ENCODE results near the gene RNF123.
"Not testable (repeated sequence)": the region's sequence is repeated elsewhere in the genome, so short reads cannot be mapped to it uniquely, and the experiment has no call there.

The RNF123 gene

DNA sequence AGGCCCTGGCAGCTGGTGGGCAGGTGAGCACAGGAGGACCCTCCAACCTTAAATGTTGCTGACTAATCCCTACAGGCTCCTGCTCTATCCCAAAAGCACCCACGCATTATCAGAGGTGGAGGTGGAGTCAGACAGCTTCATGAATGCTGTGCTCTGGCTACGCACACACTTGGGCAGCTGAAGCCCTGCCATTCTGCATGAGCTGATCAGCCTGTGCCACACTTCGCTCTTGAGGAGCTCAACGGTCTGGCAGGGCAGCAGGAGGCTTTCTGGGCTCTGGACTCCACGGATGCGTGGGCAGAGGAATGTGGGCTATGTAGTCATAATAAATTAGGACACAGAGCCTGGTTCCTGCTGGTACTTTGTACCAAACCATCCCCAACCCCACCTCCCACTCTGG, 6.2 kb upstream of the RNF123 start:
- DNase-seq: no peak

GRCh38 chr3:49684453-49684852, 4.9 kb upstream of the RNF123 start:
- not testable (repeated sequence) for DNase-seq

- DNase-seq: not testable (repeated sequence)
Observed at GRCh38 chr3:49685103-49685502, 4.3 kb upstream of the RNF123 start.

- not testable (repeated sequence) for DNase-seq
Observed at GRCh38 chr3:49685846-49686245, 3.5 kb upstream of the RNF123 start.

DNA sequence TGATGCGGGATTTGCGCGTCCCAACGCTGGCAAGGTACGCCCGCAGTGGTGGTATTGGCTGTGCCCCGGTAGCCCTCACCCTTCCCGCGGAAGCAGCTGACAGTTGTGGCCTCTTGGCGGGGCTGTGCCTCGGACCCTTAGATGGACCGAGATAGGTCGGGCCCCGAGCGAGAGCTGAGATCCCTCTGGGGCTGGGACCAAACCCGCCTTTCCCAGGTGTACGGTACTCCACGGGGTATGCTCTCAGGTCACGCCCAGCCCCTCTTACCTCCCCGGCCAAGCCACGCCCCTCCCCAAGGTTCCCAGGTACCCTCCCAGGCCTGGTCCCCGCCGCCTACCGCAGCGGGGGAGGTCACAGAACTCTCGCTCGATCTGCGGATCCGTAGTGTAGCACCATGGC, 3.0 kb upstream of the RNF123 start:
- DNase-seq: not testable (repeated sequence)

- not testable (repeated sequence) for DNase-seq
Observed at GRCh38 chr3:49686769-49687423, 2.5 kb upstream of the RNF123 start.

DNA sequence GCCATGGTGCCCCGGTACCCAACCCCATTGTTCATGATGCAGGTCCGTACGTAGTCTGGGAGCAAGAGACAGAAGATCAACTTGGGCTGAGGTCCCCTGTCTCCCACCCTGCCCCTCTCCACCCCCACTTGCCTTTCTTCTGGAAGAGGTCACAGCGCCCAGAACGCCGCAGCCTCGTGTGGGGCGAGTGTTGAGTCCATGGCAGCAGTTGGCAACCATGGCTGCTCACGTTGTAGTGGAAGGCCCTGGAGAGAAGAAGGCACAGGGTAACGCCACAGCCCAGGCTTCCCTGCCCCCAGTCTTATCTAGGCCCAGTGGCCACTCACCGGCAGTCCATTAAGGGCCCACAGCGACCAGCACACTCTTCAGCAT, 1.9 kb upstream of the RNF123 start:
- DNase-seq: not testable (repeated sequence)

DNA sequence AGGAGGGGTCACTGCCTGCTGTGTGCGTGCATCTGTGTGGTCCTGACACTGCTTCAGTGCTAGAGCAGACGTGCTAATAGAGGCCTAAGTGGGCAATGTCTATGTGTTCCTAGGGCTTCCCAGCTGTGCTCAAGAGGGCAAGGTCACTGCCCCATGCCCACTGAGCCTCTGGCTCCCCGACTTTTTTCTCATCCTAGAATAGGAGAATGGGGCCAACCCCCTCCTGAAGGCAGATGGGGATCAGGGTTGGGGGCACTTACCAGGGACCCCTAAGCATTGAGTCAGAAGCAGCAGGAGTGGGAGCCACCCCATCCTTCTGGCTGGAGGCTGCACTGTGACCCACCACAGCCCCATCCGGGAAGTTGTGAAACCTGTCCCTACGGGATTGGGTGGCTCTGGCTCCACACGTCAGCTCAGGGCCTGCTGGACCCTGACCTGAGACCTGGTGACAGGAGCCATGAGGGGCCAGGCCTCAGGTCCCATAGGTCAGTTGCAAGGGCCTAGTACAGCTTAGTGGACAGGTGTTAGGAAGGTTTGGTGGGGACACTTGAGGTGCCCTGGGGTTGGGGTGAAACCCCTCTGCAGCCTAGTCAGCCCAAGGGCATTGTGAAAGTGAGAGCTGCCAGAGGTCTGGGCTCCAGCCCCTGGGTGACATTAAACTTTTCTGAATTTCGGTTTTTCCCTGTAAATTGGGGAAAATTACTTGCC, 865 bp upstream of the RNF123 start:
- DNase-seq: not testable (repeated sequence)

DNA sequence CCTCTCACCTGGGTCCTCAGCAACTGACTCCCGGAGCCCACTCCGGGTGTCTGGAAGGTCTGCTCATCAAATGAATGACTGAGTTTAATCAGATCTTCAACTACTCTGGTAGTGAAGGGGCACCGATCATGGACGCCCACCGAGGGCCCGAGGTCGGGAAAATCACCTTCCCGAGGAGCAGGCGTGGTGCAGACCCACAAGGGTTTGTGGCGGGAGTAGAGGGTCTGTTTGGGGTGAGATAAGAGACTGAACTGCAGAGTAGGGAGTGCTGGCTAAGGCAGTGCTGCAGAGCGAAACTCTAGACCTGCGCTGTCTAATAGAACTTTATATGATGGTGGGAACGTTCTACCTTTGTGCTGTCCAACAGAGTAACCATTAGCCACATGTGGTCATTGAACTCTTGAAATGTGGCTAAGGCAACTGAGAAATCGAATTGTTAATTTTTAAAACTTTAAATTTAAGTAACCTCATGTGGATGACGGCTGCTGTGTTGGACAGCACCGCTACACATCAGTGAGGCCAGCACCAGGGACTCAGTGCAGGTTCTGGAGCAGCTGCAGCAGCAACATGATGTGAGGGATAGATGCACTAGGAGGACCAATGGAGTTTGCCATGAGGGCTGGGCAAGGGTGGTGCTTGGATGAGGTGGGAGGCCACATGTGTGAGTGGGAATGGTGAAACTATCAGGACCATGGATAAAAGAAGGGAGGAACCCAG, 709 bp downstream of the RNF123 start:
- DNase-seq: not testable (repeated sequence)

- DNase-seq: not testable (repeated sequence)
Observed at GRCh38 chr3:49690856-49691255, 1.5 kb downstream of the RNF123 start.

DNA sequence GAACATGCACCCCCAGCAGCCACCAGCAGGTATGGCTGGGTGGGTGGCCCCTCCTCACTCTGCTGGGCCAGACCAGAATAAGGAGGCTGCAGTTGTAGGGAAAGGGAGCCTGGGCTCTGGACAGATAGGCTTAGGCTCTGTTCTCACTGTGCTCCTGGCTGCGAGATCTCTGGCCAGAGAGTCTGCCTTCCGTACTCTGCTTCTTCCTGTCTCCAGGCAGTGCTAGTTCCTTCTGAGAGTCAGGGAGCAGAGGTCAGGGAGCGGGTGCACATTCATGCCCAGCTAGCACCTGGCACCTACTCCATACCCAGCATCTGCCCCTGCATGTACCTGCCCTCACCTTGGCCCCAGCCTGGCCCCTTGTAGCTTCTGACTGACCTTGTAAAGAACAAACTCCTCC, 2.1 kb downstream of the RNF123 start:
- DNase-seq: not testable (repeated sequence)

GRCh38 chr3:49694409-49695070, 5.2 kb downstream of the RNF123 start:
- DNase-seq: not testable (repeated sequence)

- DNase-seq: not testable (repeated sequence)
Observed at GRCh38 chr3:49695350-49696015, 6.1 kb downstream of the RNF123 start.

DNA sequence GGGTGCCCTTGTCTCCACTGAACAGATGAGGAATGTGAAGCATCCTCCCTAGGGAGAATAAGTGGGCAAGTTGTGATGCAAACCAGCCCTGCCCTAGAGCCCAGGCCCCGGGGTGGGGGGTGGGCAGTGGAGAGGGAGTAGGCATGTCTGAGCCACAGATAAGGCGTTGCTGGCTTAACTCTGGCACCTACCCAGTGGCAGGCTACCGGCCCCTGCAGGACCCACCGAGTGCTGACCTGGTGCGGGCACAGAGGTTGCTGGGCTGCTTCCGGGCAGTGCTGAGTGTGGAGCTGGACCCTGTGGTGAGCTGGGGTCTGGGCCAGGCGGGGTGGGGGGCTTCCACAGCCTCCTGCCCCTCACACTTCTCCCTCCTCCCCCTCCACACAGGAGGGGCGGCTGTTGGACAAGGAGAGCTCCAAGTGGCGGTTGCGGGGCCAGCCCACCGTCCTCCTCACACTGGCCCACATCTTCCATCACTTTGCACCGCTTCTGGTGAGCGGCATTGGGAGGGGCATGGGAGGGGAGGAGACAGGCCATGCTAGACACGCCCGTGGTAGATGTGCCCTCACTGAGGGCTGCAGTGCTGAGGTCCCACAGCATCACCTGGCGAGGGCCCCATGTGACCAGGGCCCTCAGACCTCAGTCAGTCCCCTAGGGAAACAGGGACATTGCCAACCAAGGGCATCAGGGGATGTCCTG, 10.1 kb downstream of the RNF123 start:
- DNase-seq: no peak

- DNase-seq: no peak
Observed at GRCh38 chr3:49700014-49700413, 10.7 kb downstream of the RNF123 start.

- DNase-seq: no peak
Observed at GRCh38 chr3:49700453-49701128, 11.2 kb downstream of the RNF123 start.

- peak; percentile 13 for DNase-seq
Observed at GRCh38 chr3:49701388-49702077, 12.2 kb downstream of the RNF123 start.

DNA sequence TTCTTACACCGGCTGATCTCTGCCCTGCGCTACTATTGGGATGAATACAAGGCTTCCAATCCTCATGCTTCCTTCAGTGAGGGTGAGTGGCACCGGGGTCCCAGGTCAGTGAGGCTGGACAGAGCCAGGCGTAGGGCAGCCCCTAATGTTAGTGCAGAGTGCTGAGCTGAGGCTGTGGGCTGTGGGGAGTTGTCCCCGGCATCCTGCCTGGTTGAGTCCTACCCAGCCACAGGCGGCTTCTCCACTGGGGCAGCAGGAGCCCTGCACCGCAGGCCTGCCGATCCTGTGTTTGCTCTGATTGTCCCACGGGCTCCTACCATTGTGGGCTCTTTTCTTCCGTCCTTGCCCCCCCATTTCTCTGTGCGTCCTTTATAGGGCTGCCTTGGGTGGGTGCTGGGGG, 13.3 kb downstream of the RNF123 start:
- no peak for DNase-seq

DNA sequence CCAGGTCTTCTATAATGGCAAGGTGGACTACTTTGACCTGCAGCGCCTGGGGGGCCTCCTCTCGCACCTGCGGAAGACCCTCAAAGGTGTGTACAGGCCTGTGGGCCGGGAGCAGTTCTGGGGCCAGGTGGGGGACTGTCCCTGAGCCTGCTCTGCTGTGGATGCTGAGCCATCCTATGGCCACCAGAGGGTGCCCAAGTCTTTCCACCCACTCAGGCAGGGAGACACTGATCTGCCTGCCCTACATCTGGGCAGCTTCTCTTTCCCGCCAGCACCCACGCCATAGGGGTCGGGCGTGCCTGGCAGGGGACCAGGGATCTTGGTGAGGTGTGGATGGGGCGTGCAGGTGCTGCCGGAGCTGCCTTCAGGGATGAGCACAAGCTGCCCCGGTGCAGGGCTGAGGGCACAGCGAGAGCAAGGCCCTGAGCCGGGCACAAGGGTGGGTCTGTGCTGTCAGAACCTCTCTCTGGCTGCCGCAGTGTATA, 14.1 kb downstream of the RNF123 start:
- peak; percentile 69 for DNase-seq

DNA sequence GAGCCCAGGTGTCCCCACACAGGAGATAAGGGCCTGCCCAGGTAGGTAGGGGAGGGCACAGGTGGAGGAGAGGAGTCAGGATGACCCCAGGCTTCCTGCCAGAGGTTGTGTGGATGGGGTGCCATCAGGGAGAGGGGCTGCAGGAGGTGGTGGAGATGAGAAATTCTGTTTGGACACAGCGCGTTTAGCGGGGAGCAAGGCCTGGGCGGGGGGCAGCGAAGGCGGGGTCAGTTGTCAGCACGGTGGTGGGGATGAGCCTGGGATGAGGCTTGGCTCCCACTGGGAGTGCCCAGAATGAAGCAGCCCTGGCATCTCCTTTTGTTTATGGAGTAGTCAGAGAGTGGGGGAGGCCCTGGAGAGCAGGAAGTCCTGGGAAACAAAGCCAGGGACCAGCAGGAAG, 14.6 kb downstream of the RNF123 start:
- no peak for DNase-seq

DNA sequence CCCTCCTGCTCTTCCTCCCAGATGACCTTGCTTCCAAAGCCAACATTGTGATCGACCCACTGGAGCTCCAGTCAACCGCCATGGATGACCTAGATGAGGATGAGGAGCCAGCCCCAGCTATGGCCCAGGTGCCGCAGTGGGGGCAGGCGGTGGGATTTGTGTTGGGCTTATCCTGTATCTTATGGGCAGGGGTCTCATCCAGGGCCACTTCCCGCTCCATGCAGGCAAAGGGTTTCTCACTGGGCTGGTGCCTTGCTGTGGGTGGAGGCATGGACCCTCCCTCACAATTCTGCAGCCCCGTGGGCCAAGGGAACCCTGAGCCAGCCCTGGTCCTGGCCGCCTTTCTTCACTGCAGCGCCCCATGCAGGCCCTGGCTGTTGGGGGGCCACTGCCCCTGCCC, 15.3 kb downstream of the RNF123 start:
- no peak for DNase-seq

Measured in RPMI8226 (cell line).